Fibroblast of gingiva (primary cell): ENCODE results near the gene BDH1.
A peak's percentile ranks its signal among the peaks of the same experiment; 100 is the strongest.
"Not testable (repeated sequence)": the region's sequence is repeated elsewhere in the genome, so short reads cannot be mapped to it uniquely, and the experiment has no call there.

ENCODE experiments used
- DNase-seq: peaks from one replicate; pipeline ENCODE4 v3.0.0-alpha.2; 2011; ENCODE audit warnings: low read depth

The BDH1 gene

DNA sequence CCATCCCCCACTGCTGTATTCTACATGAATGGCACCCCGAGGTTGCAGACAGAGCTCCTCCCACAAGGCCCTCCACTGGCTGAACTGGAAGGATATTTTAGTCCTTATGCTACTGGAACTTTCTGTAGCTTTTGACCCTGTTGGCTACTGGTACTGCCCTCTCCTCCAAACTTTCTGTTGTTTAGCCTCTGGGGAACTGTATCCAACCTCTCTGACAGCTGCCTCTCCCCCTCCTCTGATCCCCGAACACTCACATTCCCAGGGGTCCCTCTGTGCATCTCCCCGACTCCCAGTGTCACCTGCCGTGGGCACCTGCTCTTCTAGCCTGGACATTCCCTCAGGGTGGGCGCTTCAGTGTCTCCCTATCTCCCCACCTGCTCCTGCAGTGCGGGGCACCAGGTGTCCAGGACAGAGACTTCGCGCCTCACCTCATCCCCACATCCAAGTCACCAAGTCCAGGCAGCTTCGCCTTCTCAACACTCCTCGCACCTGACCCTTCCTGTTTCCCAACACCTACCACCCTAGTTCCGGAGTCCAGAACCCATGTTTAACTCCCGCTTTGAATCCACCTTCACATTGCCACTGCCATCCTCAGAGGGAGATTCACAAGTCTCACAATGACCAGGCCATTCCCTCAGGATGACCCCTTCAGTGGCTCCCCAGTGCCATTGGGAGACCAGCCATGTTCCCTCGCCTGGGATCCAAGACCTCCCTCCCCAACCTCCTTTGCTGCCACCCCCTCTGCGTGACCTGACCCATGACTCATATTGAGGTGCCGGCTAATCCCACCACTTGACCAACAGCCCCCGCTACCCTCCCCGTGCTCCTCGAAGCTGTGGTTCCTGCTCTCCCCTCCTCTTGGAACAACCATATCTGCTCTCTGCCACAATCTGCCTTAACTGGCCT is 34.2 kb downstream of the BDH1 start:
- DNase-seq: no peak

DNA sequence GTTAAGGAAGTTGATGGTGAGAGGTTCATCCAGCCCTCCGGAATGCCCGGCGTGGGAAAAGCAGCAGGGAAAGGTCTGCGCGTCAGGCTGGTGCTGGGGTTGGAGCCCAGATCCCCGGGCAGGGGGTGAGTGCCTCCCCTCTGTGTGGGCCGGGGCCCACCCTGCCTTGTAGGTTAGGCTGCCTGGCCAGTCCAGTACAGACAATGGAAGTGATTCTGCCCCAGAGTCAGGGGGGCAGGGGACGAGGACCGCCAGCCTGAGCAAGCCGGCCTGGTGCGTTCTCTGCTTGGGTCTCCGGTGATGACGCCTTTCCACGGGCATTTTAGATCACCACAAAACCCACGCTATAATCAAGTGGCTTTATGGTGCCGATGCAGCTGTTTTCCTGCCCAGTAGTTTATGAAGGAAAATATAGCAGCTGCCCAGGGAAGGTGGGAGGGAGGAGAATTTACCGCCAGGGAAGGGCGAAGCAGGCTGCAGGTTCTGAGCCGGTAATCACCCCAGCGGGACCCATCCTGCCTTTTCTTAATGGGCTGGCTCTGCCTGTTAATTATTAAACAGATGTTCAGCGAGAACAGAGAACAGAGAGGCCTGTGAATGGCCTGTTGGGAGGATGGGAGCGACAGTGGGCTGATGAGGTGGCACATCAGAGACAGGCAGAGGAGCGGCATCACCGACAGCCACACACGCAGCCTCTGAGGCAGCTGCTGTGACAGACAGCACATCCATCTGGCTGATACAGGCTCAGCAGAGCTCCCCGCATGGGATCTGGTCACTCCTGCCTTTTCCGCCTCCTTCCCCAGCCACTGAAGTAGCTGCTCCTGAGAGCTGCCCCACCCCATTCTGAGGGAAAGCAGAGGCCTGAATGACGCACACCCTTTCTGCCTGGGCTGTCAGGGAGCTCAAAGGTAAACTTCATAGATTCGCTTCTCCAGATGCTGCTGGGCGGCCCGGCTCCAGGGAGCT is 35.2 kb downstream of the BDH1 start:
- no peak for DNase-seq

DNA sequence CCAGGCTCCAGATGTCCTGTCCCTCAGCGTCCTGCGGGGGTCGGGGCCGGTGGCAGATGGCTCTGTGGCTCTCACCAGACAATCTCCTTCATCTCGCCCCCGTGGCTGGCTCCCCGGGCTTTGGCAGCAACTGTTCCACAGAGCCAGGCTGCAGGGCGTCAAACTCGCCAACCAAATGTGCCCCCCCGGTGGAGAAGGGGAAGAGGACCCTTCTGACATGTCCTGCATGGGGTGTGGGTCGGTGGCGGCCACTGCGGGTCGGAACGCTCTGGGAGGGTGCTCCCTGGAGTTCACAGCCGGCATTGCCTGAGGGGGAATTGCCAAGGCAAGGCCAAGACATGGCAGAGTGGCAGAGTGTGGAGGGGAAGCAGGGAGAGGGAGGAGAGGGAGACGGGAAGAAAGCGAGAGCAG is 36.0 kb downstream of the BDH1 start:
- DNase-seq: no peak

DNA sequence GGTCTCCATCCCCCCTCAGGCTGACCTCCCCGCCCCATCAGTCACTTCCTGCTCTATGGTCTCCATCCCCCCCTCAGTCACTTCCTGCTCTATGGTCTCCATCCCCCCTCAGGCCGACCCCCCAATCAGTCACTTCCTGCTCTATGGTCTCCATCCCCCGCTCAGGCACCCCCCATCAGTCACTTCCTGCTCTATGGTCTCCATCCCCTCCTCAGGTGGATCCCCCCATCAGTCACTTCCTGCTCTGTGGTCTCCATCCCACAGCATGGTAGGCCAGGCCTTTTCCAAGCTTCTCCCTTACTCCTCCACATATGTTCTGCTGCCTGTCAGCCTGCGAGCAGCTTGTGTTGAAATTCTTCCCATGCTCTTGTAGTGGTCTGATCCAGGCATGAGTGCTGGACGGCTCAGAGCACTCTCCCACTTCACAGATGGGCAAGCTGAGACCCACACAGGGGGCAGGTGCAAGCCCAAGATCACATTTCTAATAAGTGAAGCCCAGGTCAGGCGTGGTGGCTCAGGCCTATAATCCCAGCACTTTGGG is 36.8 kb downstream of the BDH1 start:
- no peak for DNase-seq

DNA sequence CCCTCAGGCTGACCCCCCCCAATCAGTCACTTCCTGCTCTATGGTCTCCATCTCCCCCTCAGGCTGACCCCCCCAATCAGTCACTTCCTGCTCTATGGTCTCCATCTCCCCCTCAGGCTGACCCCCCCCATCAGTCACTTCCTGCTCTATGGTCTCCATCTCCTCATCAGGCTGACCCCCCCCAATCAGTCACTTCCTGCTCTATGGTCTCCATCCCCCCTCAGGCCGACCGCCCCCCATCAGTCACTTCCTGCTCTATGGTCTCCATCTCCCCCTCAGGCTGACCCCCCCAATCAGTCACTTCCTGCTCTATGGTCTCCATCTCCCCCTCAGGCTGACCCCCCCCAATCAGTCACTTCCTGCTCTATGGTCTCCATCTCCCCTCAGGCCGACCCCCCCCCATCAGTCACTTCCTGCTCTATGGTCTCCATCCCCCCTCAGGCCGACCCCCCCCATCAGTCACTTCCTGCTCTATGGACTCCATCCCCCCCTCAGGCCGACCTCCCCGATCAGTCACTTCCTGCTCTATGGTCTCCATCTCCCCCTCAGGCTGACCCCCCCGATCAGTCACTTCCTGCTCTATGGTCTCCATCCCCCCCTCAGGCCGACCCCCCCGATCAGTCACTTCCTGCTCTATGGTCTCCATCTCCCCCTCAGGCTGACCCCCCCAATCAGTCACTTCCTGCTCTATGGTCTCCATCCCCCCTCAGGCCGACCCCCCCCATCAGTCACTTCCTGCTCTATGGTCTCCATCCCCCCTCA is 37.7 kb downstream of the BDH1 start:
- DNase-seq: not testable (repeated sequence)

DNA sequence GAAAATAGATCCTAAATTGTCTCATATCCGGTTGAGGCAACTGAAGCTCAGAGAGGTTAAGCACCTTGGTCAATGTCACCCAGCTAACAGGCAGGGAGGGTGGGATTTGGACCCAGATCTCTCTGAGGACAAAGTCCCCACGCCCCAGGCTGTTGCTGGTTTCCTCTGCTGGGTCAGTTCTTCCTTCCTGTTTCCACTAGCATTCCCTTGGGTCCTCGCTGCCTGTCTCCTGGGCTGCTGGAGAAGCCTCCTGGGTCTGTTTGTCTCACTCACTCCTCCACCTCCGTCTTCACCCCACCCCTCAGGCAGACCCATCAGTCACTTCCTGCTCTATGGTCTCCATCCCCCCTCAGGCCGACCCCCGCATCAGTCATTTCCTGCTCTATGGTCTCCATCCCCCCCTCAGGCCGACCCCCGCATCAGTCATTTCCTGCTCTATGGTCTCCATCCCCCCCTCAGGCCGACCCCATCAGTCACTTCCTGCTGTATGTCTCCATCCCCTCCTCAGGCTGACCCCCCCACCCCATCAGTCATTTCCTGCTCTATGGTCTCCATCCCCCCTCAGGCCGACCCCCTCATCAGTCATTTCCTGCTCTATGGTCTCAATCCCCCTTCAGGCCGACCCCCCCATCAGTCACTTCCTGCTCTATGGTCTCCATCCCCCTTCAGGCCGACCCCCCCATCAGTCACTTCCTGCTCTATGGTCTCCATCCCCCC is 38.7 kb downstream of the BDH1 start:
- not testable (repeated sequence) for DNase-seq

DNA sequence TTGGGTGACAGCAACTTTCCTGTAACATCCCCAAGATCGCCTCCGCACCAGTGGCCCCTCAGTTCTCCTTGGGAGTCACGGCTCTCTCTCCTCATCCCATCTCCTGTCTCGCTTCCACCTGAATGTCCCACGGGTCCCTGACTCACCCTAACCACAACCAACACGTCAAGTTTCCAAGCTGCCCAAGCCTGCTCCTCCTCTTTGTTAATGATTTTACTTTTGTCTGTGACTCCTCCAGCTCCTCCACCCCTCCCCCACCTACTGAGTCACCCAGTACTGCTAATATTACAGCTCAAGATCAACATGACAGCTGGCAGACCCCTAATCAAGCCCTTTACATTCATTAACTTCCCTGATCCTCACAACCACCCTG is 39.3 kb downstream of the BDH1 start:
- peak; percentile 41 for DNase-seq

DNA sequence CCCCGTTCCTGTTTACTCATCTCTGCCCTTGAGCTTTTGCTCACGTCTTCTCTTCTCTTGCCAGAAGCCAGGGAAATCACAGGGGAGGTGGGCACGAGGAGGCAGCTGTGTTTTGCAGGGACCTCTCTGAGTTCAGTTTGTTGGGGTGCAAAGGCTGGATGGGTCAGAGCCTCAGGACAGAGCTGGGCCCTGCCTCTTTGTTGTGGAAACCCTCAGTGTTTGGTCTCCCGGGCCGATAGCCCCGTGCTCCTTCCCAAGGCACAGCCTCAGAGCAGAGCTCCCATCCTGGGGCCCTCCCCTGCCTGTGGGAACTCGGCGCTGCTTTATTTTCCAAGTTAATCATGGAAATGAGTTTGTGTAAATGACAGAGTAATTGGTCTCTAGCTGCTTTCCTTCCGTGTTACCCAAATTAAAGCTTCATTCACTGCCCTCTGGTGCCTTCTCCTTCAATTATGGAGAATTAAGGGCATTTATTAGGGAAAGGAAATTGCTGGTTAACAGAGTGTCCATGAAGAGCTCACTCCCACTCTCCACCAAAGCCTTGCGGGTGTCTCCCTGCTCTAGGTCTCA is 40.9 kb downstream of the BDH1 start:
- no peak for DNase-seq

DNA sequence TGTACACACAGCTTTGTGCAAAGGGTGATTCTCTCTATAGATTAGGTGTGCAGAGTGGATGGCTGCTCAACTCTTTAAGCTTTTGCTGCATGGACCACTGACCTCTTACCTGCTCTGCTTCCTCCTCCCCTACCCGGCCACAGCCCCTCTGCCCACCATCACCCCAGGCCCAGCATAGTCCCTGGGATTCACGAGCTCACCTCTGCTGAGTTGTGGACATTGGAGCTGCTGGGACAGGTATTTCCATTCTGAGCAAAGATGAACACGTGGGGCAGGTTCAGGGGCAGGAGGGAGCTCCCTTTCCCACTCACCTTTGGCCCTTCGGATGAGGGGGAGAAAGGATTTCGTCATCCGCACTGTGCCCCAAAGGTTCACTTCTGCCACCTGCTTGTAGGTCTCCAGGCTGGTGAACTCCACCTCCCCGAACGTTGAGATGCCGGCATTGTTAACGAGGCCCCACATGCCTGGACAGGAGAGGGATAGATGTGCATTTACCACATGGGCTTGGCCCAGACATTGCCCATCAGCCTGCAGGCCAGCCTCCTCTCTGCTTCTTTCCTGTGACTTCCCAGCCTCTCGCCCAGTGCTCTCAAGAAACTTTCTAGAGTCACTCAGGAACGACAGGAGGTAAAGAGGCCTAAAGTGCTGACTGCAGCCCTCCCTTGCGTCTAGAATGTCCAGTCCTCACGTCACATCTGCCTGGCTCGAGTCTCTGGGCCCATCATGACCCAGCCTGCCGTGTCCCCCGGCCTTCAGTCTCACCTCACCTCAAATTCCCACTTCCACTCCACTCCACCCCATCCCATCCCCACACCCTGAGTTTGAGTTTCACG is 41.6 kb downstream of the BDH1 start:
- no peak for DNase-seq

DNA sequence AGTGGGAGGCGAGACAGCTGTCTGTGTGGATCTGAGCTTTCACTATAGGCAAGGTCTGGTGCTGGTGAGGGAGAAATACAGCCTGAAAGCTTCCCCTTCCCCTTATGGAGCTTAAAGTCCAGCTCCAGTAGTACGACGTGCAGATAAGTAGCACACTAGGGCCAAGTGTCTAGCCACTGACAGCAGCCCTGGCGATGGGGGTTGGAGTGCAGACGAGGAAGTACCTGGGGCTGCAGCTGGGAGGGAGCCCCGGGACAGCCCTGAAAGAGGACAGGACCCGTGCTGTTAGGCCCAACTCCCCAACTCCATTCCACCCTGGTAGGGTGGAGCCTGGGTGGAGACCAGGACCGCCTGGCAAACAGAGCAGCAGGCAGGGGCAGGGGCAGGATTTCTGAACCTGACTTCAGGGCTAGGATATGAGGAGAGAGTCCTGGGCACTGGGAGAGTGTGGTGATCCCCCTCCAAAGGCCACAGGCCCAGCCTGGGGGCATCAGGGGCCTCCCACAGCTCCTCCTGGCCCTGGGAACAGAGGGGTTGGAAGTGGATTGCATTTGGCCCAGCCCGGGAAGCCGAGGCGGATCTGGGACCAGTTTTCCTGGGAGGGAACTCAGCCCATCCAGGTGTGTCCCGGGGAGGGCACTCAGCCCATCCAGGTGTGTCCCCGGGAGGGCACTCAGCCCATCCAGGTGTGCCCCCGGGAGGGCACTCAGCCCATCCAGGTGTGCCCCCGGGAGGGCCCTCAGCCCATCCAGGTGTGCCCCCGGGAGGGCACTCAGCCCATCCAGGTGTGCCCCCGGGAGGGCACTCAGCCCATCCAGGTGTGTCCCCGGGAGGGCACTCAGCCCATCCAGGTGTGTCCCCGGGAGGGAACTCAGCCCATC is 42.8 kb downstream of the BDH1 start:
- no peak for DNase-seq

DNA sequence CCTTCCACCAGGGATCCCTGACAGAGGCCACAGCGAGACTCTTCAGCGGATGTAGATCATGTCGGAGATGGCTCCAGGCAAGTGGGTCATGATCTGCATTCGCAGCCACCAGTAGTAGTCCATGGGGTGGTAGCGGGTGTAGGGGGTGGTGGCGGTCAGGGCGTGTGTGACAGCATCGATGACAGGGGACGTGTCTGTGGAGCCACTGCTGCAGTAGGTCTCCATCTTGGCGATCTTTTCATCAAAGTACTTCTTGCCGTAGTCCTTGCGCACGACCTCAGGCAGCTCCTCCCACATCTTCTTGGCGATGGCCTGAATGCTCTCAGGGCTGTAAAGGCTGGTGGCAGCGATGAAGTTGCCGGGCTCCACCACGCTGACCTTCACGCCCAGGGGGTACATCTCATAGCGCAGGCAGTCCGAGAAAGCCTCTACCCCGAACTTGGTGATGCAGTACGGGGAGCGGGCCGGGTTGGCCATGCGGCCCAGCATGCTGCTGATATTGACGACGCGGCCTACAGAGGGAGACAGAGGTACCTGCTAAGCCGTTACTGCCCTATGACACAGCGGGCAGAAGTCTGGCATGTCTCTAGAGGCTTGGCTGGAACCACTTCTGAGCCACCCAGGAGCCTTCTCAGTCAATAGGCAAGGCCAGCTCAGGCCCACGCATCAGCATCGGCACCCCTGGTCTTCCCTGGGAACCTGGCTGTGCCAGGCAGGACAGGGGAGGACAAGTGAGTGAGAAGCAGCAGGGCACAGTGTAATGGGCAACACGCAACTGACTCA is 43.7 kb downstream of the BDH1 start:
- no peak for DNase-seq

DNA sequence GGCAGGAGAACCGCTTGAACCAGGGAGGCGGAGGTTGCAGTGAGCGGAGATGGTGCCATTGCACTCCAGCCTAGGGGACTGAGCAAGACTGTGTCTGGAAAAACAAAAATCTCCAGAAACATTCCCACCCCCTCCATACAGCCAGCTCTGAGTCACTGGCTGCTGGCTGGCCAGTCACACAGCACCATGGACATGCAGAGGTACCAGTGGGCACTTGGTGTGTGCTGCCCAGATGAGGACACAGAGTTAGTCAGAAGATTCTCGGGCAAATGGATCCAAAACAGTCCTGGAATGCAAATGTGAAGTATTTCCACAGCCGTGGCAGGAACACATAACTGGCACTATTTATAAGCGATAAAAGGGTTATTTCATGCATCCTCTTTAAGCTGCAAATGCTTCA is 44.6 kb downstream of the BDH1 start:
- peak; percentile 67 for DNase-seq

DNA sequence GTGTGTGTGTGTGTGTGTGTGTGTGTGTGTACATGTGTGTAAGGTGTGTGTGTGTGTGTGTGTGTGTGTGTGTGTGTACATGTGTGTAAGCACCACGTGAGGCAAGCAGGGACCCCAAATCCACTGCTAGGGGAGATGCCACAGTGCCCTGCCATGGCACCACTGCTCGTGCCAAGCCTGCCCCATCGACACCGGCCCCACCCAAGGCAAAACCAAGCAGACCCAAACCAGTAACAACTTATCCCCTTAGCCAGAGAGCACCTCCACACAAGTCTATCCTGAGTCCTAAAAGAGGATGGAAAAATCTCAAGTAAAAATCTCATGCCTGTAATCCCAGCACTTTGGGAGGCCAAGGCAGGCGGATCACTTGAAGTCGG is 45.1 kb downstream of the BDH1 start:
- DNase-seq: no peak

DNA sequence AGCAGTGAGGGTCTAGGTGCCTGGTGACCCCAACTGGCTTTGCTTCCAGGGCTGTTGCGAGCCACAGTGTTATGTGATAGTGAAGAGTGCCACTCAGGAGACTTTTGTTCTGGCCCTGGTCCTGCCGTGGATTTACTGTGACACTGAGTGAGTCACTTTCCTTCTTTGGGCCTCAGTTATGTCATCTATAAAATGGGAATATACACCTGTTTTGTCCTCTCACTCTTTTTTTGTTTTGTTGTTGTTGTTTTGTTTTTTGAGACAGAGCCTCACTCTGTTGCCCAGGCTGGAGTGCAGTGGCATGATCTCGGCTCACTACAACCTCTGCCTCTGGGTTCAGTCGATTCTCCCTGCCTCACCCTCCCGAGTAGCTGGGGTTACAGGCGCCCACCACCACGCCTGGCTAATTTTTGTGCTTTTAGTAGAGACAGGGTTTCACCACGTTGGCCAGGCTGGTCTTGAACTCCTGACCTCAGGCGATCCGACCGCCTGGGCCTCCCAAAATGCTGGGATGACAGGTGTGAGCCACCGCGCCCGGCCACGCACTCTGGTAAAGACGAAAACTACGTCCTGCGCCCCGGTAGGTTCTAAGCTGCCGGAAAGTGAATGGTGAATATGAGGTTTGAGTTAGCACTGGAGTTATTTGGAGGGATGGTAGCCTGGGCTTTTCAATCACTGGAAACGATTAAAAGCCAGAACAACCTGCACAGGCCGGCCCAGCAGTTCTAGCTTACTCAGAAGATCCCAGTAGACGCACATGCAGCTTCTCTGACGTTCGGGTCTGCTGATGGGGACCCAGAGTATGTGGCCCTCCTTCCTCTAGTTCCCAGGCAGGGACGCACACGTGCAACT is 46.6 kb downstream of the BDH1 start:
- DNase-seq: no peak

DNA sequence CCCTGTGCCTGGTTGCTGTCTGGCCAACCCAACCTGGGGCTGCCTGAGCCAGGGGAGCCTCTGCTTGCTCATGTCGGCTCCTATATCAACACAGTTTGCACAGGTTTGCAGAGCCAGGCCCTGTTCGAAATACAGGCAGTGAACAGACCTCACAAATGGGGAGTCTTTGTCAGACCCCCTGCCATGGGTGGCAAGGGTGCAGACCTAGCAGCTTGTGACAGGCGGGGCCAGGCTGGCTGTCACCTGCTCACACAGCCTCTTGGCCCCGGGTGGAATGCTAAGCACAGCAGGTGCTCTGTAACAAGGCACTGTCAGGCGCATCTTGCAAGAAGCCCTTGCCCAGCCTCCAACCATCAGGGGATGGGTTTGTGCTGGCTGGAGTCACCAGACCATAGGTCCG is 47.3 kb downstream of the BDH1 start:
- no peak for DNase-seq

DNA sequence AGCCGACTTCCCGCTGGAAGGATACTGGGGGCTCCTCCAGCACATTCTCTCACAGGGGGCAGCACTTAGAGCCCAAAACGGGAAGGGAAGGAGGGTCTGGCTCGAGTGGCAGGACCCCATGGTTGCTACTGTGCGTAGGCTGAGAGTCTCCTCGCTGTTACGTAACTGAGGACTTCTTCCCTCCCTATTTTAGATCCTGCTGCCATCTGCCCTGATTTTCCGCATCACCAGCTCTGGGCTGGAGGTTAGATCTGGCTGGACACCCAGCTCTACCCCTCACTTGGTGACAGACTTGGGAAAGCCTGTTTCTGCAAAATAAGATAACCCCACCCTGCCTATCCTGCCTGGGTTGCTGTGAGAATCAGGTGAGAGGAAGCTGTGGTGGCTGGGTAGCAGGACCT is 47.7 kb downstream of the BDH1 start:
- DNase-seq: no peak

DNA sequence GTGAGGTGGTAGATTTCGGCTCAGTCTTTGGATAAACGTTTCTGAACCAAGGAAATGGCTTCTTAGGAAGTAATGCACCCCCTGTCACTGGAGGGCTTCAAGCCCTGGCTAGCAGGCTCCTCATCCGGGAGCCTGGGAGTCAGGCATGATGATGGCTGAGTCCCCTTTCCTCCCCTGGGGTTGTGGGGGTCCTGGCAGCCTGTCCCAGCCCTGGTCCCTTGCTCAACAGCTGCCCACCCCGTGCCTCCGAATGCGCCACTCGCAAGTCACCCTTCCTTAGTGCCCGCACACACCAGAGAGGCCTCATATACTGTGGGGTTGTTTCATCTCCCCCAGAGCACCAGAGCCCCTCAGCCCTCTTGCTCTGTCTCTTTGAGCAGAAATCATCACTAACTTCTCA is 48.2 kb downstream of the BDH1 start:
- DNase-seq: no peak
